OCI-LY1 (cell line): ENCODE results near the gene ZAP70.

Experiments used
- EZH2 ChIP-seq: fragments of 200-600 bp; sonication (generic), shearing (Covaris generic); IDR thresholded peaks from 2 replicates; pipeline ENCODE4 v1.8.0; 2017; ENCODE audit warnings: borderline replicate concordance, mixed run types, mild to moderate bottlenecking, antibody characterized with exemption, low read length, moderate library complexity, mixed read lengths
- TF ChIP-seq, protein P1 (sequence below): fragments of 200-600 bp; sonication (generic), shearing (Covaris generic); IDR thresholded peaks from 2 replicates; pipeline ENCODE4 v1.5.1; 2017; ENCODE audit warnings: mild to moderate bottlenecking, antibody characterized with exemption, low read length, moderate library complexity, mixed read lengths

DNA sequence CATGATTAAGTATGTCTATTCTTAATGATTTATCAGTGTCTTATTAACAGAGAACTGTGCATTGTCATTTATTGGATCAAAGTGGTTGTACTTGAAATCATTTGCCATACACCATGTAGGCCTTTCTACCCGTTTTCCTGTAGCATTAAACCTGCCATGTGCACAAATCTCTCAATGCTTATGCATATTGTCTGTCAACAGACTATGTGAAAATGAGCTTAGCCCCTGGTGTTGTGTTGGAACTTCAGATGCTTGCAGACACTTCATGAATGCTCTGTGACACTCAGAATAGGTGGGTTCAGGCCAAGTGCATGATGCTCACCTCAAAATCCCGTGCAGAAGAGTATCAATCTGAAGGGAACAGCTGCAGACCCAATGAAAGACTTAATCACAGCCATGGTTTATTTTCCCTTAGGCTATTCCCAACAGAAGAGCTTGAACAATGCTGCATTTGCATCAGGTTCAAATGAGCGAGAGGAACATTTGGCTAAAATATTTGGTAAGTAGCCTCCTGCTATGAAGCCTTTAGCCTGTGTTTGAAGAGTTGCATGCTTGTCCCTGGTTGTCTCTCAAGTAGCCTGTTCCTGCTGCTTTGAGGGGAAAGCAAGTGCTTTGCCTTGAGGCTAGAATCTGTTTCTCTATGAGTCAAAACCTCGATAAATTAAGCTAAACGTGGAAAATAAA lies 37.8 kb upstream of the ZAP70 start:
- TF ChIP-seq, protein P1, sequence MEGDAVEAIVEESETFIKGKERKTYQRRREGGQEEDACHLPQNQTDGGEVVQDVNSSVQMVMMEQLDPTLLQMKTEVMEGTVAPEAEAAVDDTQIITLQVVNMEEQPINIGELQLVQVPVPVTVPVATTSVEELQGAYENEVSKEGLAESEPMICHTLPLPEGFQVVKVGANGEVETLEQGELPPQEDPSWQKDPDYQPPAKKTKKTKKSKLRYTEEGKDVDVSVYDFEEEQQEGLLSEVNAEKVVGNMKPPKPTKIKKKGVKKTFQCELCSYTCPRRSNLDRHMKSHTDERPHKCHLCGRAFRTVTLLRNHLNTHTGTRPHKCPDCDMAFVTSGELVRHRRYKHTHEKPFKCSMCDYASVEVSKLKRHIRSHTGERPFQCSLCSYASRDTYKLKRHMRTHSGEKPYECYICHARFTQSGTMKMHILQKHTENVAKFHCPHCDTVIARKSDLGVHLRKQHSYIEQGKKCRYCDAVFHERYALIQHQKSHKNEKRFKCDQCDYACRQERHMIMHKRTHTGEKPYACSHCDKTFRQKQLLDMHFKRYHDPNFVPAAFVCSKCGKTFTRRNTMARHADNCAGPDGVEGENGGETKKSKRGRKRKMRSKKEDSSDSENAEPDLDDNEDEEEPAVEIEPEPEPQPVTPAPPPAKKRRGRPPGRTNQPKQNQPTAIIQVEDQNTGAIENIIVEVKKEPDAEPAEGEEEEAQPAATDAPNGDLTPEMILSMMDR = no peak
- no peak for TF ChIP-seq EZH2
